Measurements from ENCODE around the gene YEATS4.

DNA sequence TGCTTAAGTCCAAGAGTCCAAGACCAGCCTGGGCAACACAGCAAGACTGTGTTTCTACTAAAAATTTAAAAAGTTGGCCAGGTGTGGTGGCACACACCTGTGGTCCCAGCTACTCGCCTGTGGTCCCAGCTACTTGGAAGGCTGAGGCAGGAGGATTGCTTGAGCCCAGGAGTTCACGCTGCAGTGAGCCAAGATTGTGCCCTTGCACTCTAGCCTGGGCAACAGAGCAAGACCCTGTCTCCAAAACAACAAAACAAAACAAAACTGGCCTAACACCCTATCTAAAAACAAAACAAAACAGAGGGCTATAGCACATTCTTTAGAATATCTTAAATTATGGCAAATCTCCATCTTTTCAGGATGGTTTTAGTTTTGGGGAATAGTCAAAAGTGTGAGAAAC, 14.5 kb upstream of the YEATS4 start:
- TF ChIP-seq, protein P1, sequence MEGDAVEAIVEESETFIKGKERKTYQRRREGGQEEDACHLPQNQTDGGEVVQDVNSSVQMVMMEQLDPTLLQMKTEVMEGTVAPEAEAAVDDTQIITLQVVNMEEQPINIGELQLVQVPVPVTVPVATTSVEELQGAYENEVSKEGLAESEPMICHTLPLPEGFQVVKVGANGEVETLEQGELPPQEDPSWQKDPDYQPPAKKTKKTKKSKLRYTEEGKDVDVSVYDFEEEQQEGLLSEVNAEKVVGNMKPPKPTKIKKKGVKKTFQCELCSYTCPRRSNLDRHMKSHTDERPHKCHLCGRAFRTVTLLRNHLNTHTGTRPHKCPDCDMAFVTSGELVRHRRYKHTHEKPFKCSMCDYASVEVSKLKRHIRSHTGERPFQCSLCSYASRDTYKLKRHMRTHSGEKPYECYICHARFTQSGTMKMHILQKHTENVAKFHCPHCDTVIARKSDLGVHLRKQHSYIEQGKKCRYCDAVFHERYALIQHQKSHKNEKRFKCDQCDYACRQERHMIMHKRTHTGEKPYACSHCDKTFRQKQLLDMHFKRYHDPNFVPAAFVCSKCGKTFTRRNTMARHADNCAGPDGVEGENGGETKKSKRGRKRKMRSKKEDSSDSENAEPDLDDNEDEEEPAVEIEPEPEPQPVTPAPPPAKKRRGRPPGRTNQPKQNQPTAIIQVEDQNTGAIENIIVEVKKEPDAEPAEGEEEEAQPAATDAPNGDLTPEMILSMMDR (IDR thresholded peaks at IDR 0.05), result no peak
- TF ChIP-seq POLR2A (IDR thresholded peaks at IDR 0.05), result no peak
